Naive thymus-derived CD8-positive, alpha-beta T cell (primary cell): ENCODE measurements around the gene CCDC93. TPM values are rescaled to one million over a fixed set of nuclear protein-coding genes. Genes with fewer than 3 reads are reported as not detected.

ENCODE experiments used
- ATAC-seq, 2 donors: fragments of 150-1000 bp; cut with Tn5 transposase in 1 of 2; sonication (Bioruptor Pico), chemical (Tn5 transposase) in 1 of 2; 1 replicate in 1 of 2; 2 replicates in 1 of 2; pipeline ENCODE4 v1.10.0; 2021; ENCODE audit warnings: mild to moderate bottlenecking in 2 of 2, moderate library complexity in 2 of 2
- POLR2A ChIA-PET: fragments of 350-600 bp; sonication (Branson Sonifier 250); formaldehyde crosslinking; loops from one replicate; lab custom pipeline; 2021; ENCODE audit warnings: antibody characterized with exemption; lab: Charles Lee
- DNase-seq, 10 donors: peaks; one replicate each; pipeline versions ENCODE4 v3.0.0 to v3.0.0-alpha.2; 2020 to 2022
- H3K27ac Mint-ChIP-seq, 10 donors: one replicate each; pipeline ENCODE4 v1.8.0; 2020 to 2022; ENCODE audit warnings: mild to moderate bottlenecking in 10 of 10, mixed read lengths in 10 of 10, moderate library complexity in 4 of 10, inconsistent platforms in 1 of 10
- H3K27me3 Mint-ChIP-seq, 5 donors: one replicate each; pipeline ENCODE4 v1.8.0; 2021 to 2022; ENCODE audit warnings: mixed read lengths in 5 of 5
- H3K36me3 Mint-ChIP-seq, 3 donors: one replicate each; pipeline ENCODE4 v1.8.0; 2020 to 2022; ENCODE audit warnings: mixed read lengths in 3 of 3, mild to moderate bottlenecking in 2 of 3, inconsistent platforms in 1 of 3
- H3K4me1 Mint-ChIP-seq, 4 donors: one replicate each; pipeline ENCODE4 v1.8.0; 2021 to 2022; ENCODE audit warnings: mixed read lengths in 4 of 4
- H3K4me3 Mint-ChIP-seq, 10 donors: one replicate each; pipeline ENCODE4 v1.8.0; 2020 to 2022; ENCODE audit warnings: mild to moderate bottlenecking in 10 of 10, mixed read lengths in 10 of 10, moderate library complexity in 6 of 10, inconsistent platforms in 1 of 10
- H3K9me3 Mint-ChIP-seq, 9 donors: one replicate each; pipeline ENCODE4 v1.8.0; 2020 to 2022; ENCODE audit warnings: mixed read lengths in 9 of 9, mild to moderate bottlenecking in 3 of 9, inconsistent platforms in 1 of 9, moderate library complexity in 1 of 9
- polyA plus RNA-seq, 3 donors: library from polyadenylated mRNA; unstranded; fragments of 300-500 nt; fragmentation: Illumina TruSeq; gene quantifications; one replicate each; pipeline ENCODE4 v1.2.3, GENCODE V29; 2021
- total RNA-seq, 8 experiments: library from RNA in 2 of 8; stranded (reverse) in 2 of 8; gene quantifications; one replicate each; pipeline ENCODE4 v1.2.3 and lab custom pipeline; 2021 to 2026

CCDC93 gene, protein sequence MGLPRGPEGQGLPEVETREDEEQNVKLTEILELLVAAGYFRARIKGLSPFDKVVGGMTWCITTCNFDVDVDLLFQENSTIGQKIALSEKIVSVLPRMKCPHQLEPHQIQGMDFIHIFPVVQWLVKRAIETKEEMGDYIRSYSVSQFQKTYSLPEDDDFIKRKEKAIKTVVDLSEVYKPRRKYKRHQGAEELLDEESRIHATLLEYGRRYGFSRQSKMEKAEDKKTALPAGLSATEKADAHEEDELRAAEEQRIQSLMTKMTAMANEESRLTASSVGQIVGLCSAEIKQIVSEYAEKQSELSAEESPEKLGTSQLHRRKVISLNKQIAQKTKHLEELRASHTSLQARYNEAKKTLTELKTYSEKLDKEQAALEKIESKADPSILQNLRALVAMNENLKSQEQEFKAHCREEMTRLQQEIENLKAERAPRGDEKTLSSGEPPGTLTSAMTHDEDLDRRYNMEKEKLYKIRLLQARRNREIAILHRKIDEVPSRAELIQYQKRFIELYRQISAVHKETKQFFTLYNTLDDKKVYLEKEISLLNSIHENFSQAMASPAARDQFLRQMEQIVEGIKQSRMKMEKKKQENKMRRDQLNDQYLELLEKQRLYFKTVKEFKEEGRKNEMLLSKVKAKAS
- total RNA-seq: 10 to 100 TPM; 67.9 to 72.7 TPM
- 1 to 10 TPM; 2.7 to 6.4 (median 3.8) TPM for polyA plus RNA-seq
- total RNA-seq (lab: John Stamatoyannopoulos, UW): 85.5 to 153 (median 106) reads per million in 6 experiments

DNA sequence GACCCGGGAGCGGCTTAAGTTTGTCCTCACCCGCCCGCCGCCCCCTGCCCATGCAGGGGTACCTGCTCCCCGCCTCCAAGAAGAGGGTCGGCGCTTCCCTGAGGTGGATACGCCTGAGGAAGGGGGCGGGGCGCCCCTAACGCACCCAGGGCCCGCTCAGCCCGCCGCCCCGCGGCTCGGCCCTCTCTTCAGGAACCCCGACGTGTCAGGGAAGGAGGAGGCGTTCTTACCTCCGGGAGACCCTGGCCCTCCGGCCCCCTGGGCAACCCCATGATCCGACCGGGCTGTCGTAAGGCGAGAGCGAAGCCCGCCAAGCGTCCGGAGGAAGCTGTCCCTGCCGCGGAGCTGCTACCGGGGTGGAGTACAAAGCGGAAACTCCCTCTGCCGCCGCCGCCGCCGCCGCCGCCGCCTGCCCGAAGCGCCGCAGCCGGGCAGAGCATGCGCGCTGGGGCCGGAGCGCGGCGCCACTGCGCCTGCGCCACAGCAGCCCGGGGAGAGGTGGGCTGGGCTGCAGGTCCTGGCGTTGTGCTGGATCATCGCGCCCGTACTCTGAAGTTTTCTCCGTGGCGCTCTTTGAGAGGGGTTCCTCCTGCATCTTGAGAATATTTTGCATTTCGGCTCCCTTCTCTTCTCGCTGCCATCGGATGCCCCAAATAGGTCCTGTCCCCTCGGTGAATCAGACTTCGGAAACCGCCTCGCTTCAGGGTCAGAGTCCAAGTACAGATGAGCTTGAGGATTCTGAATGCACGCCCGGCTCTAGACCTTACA lies at the start of gene CCDC93:
CCDC93 (minus strand) TSS at position 347 of the 768 bp plus-strand sequence; CDS start at position 272, 75 bp downstream.
- H3K9me3 Mint-ChIP-seq: no peaks in the 10 kb centered on the region
- POLR2A ChIA-PET: interaction anchor here (0.6 to 1.4 kb wide), 6 partner anchors 10 to 214 kb away, joined by 3 to 19 read pairs (median 5); partner anchors contain the start of genes DDX18 and INSIG2
- DNase-seq (peak; percentile 79 to 93 (median 90)), ATAC-seq (peak; percentile 86)
- H3K27me3 Mint-ChIP-seq: peaks cover 0 to 7% (median 1%) of the 10 kb centered on the region in 5 donors
- H3K4me1 Mint-ChIP-seq: peaks cover 20 to 53% (median 37%) of the 10 kb centered on the region in 4 donors
- peak within 1 kb of the TSS; percentile 89 to 97 (median 95) for H3K4me3 Mint-ChIP-seq
- peaks cover 0 to 2% (median 0%) of the 10 kb centered on the region in 3 donors for H3K36me3 Mint-ChIP-seq
- peak within 1 kb of the TSS; percentile 81 to 97 (median 94) for H3K27ac Mint-ChIP-seq

DNA sequence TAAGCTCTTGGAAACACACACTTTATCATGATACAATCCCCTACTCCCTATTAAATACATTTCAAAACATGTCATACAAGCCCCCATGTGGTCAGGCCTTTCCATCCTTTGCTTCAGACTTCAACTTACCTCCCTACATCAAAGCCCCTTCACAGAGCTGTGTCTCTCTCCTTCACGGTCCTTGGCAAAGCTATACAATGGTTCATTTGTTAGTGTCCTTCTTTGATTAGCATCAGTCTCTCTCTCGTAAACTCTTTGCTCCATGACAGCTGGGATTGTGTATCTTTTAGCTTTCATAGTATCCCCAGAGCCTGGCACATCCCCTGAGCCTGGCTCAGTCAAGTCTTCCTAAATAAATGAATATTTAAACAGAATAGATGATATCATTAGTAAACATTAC lies 48.8 kb upstream of the CCDC93 start:
- H3K27me3 Mint-ChIP-seq: peaks cover 11 to 30% (median 20%) of the 10 kb centered on the region in 5 donors
- ATAC-seq (no peak), DNase-seq (no peak)
- peak overlapping the region in 1 of 10 donors; percentile 1 for H3K27ac Mint-ChIP-seq
- H3K36me3 Mint-ChIP-seq: no peaks in the 10 kb centered on the region
- POLR2A ChIA-PET: no interaction called here
- peaks cover 0 to 12% (median 1%) of the 10 kb centered on the region in 4 donors for H3K4me1 Mint-ChIP-seq
- no peak overlapping the region for H3K4me3 Mint-ChIP-seq
- H3K9me3 Mint-ChIP-seq: no peaks in the 10 kb centered on the region

DNA sequence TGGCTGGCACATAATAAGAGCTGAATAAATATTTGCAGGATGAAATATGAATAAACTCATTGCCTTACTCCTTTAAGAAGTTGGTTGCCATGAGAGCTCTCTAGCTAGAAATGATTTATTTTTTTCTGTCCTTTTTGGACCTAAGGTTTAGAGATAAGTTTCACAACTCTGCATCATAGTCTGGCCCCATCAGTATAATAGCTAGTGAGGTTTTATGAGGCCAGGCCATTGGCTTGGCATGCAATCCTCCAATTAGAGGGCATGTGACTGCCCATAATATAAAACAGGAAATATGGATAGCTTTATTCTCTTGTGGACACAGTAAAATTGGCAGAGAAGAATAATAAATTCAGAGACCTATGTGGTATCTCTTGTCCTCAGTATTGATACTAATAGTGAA lies 48.2 kb upstream of the CCDC93 start:
- no peak for ATAC-seq
- Mint-ChIP-seq H3K4me3 (no peak overlapping the region), H3K36me3 (no peaks in the 10 kb centered on the region), H3K4me1 (peaks cover 0 to 14% (median 1%) of the 10 kb centered on the region in 4 donors), H3K27ac (no peak overlapping the region), H3K27me3 (peaks cover 16 to 36% (median 25%) of the 10 kb centered on the region in 5 donors), H3K9me3 (no peaks in the 10 kb centered on the region)
- no peak for DNase-seq
- POLR2A ChIA-PET: no interaction called here

DNA sequence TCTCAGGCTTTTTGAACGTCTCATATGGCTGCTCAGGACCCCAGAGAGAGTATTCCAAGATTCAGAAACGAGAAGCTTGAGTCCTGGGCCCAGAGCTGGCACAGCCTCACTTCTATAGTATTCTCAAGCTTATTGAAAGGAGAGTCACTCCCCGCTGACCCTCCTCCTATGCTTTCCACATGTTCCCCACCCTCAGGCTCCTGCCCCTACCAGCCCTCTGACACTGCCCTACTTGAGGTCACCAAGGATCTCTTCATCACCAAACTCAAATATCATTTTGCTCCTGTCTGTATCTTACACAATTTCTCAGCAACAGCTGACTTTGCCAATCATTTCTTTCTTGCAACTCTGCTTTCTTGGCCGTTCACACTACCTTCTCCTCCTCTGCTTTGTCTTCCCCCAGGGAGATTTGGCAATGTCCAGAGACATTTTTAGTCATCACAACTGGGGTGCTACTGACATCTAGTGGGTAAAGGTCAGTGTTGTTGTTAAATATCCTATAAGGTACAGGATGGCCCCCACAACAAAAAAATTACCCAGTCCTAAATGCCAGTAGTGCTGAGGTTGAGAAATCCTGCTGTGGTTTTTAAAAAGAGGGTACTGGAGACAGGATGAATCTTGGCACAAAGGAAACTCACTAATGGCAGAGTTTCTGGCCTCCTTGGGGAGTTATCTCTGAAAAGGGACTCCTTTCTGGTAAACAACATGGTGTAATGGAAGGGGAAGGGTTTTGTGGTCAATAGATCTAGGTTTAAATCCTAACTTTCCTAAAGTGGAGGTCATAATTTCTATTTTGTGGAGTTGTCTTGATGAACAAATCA lies 47.5 kb upstream of the CCDC93 start:
- no peak overlapping the region for H3K27ac Mint-ChIP-seq

DNA sequence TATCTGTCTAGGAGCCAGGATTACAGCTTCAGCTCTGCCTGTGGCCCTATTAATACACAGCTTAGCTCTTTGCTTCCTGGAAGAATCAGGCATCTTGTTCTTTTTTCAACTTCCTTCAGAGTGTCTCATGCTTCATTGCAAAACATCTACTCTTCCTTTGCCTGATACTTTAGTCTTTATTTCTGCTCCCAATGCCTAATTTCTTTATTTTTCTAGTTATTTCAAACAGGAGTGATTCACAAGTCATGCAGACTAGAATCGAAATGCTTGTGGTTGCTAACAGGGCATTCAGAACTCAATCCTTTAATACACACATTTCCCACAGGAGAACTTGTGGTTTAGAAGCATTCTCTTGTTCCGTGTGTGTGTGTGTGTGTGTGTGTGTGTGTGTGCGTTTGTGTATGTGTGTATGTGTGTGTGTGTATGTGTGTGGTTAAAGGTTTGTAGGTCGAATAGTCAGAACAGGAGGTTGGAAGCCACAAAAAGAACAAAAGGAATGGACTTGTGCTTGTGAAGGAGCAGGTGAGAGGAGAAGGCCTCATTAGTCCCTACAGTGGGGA lies 46.1 kb upstream of the CCDC93 start:
- H3K27me3 Mint-ChIP-seq: peaks cover 19 to 56% (median 31%) of the 10 kb centered on the region in 5 donors

More for the DNA sequence above, 47.5 kb upstream of the CCDC93 start:
- H3K4me3 Mint-ChIP-seq: no peak overlapping the region
- H3K27me3 Mint-ChIP-seq: peaks cover 16 to 42% (median 25%) of the 10 kb centered on the region in 5 donors
- POLR2A ChIA-PET: no interaction called here
- ATAC-seq (no peak), DNase-seq (no peak)
- H3K9me3 Mint-ChIP-seq: no peaks in the 10 kb centered on the region
- H3K36me3 Mint-ChIP-seq: no peaks in the 10 kb centered on the region
- H3K4me1 Mint-ChIP-seq: peaks cover 0 to 18% (median 1%) of the 10 kb centered on the region in 4 donors

DNA sequence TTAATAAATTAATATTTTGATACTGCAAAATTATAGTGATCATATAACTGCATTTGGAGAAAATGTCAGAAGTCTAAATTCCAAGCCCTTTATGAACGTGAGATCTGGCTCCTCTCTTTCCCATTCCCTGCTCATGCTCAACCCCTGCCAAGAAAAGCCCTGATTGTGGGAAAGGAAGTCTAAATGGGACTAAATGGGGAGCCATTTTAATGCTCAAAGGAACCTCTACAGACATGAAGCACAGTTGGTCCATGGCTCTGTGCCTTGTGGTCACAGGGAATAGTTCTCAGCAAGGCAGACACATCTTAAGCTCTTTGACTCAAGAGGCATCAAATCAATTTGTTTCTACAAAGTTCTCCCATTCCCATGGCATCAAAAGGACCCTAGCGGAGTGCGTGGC lies 45.1 kb upstream of the CCDC93 start:
- Mint-ChIP-seq H3K4me3 (no peak overlapping the region), H3K4me1 (peaks cover 0 to 34% (median 1%) of the 10 kb centered on the region in 4 donors), H3K36me3 (no peaks in the 10 kb centered on the region), H3K27me3 (peaks cover 18 to 61% (median 31%) of the 10 kb centered on the region in 5 donors), H3K27ac (no peak overlapping the region), H3K9me3 (no peaks in the 10 kb centered on the region)
- DNase-seq (no peak), ATAC-seq (no peak)
- POLR2A ChIA-PET: interaction anchor here (0.9 kb wide), 1 partner anchor 10 kb away, joined by 3 read pairs; no protein-coding TSS in a partner anchor

More for the DNA sequence above, 46.1 kb upstream of the CCDC93 start:
- Mint-ChIP-seq H3K4me1 (peaks cover 0 to 31% (median 1%) of the 10 kb centered on the region in 4 donors), H3K36me3 (no peaks in the 10 kb centered on the region), H3K9me3 (no peaks in the 10 kb centered on the region), H3K27ac (no peak overlapping the region), H3K4me3 (no peak overlapping the region)
- no peak for DNase-seq
- no peak for ATAC-seq
- POLR2A ChIA-PET: no interaction called here

DNA sequence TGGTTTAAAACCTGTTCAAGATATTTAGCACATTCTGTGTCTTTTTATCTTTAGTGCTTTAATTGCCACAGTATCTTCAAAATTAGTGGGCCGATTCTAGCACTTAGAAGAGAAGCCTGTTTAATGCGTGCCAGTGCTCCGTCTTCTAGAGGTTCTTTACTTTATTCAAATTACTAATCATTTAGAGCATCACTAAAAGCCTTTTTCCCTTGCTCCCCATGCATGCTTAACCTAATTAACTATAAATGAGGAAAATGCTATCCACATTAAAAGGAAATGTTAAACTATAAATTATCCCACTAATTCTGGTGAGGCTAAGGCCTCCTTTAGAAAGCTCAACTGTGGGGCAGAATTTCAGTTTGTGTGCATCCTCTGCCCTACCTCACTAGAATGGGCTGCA lies 42.9 kb upstream of the CCDC93 start:
- Mint-ChIP-seq H3K9me3 (no peaks in the 10 kb centered on the region), H3K27ac (no peak overlapping the region), H3K4me3 (no peak overlapping the region), H3K4me1 (peaks cover 0 to 34% (median 1%) of the 10 kb centered on the region in 4 donors), H3K36me3 (no peaks in the 10 kb centered on the region), H3K27me3 (peaks cover 13 to 69% (median 37%) of the 10 kb centered on the region in 5 donors)
- ATAC-seq (no peak), DNase-seq (no peak)
- POLR2A ChIA-PET: no interaction called here

DNA sequence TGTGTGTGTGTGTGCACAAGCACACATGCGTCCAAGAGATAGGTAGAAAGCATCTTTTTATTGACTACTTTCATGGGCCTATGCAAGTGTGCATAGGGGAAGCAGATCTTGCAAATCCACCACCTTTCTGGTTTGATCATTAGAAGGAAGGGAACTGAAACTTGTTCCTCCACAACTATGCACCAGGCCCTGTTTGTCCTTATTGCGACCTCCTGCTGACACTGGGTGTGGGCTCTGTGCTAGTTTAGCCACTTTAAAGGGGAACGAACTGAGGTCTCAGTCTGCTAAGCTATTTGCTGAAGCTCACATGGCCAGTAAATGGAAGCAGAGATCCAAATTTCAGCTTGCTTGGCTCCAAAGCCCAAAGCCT lies 42.3 kb upstream of the CCDC93 start:
- Mint-ChIP-seq H3K9me3 (no peaks in the 10 kb centered on the region), H3K36me3 (no peaks in the 10 kb centered on the region), H3K4me3 (no peak overlapping the region), H3K4me1 (peaks cover 0 to 32% (median 1%) of the 10 kb centered on the region in 4 donors), H3K27me3 (peaks cover 13 to 70% (median 38%) of the 10 kb centered on the region in 5 donors), H3K27ac (peak overlapping the region in 2 of 10 donors; percentile 6 to 30)
- DNase-seq (peak in 1 of 10 donors; percentile 19), ATAC-seq (peak in 1 of 2 donors; percentile 44)
- POLR2A ChIA-PET: no interaction called here

DNA sequence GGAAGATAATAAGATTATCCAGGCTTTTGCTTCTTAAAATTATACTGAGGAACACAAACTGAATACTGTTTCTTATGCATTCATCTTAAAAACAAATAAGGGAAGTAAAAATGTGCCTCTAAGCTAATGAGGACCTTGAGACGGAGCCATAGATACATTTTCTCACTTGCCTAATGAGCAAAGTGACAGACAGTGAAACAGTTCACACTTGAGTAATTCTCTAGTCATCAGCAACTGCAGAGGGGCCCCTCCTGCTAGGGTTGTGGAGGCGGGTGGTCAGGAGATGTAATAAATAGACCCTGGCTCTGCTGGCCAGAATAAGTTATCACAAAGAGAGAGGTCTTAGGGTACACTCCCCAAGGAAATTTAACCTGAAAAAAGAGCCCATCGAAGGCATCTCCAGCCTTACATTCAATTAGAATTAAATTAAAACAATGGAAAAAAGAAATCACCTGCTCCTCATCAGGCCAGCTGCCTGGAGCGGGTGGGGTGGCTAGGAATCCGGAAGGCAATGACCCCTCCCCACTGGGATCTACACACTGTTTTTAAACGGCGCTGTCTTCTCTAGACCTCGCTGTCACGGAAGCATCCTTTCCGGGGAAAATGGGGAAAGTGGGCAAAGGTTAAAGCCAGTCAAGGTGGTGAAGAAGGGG lies 41.8 kb upstream of the CCDC93 start:
- Mint-ChIP-seq H3K4me1 (peaks cover 0 to 32% (median 1%) of the 10 kb centered on the region in 4 donors), H3K27me3 (peaks cover 13 to 72% (median 41%) of the 10 kb centered on the region in 5 donors), H3K27ac (peak overlapping the region in 2 of 10 donors; percentile 6 to 43), H3K4me3 (peak overlapping the region in 1 of 10 donors; percentile 48), H3K9me3 (no peaks in the 10 kb centered on the region), H3K36me3 (no peaks in the 10 kb centered on the region)
- DNase-seq (no peak), ATAC-seq (no peak)
- POLR2A ChIA-PET: no interaction called here

DNA sequence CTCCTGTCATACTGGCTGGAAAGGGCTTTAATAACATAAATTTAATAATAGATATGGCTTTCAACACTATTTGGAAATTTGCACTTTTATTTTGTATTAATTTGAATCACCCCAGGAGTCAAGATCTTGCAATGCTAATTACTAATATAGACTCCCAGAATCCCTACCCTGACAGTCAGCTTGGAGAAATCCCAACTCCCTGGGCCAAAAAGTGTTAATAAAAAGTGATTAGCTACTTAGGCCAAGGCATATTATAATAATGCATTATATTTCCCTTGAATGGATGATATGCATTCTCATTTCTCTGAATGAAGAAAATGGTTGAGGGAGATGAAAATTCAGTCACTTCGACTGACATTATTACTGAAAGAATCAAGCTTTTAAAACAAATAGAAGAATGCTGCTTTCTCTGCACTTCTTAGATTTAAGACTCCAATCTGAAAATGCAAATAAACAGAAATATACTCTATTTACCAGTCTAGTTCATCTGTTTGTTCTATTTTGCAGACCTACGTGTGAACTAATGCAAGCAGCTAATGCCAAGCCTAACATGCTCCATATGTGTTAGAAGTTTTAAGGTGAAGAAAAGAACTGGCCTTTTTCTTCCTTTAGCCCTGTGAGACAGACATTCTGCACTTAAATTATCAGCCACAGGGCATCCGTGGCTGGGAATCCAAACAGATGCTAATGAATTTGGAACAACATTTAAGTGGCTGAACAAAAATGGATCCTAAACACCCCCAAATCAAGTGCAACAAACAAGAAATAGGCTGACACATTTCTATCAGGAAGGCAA lies 40.5 kb upstream of the CCDC93 start:
- H3K4me1 Mint-ChIP-seq: peaks cover 0 to 23% (median 0%) of the 10 kb centered on the region in 4 donors
- POLR2A ChIA-PET: no interaction called here
- H3K4me3 Mint-ChIP-seq: no peak overlapping the region
- no peak overlapping the region for H3K27ac Mint-ChIP-seq
- DNase-seq: no peak
- H3K36me3 Mint-ChIP-seq: no peaks in the 10 kb centered on the region
- ATAC-seq: no peak
- H3K27me3 Mint-ChIP-seq: peaks cover 14 to 84% (median 43%) of the 10 kb centered on the region in 5 donors
- no peaks in the 10 kb centered on the region for H3K9me3 Mint-ChIP-seq
